HEK293T (cell line): Measurements from ENCODE around the gene CBL.

Source experiments
- BHLHE40 ChIP-seq: fragments of 450-650 bp; IDR thresholded peaks from 2 replicates; pipeline ENCODE4 v1.6.1; 2016; ENCODE audit warnings: mild to moderate bottlenecking, moderate library complexity, borderline replicate concordance
- CTBP1 ChIP-seq: fragments of 450-650 bp; IDR thresholded peaks from 2 replicates; pipeline ENCODE4 v1.6.1; 2016; ENCODE audit warnings: borderline replicate concordance
- ELF4 ChIP-seq: fragments of 450-650 bp; IDR thresholded peaks from 2 replicates; pipeline ENCODE4 v1.6.1; 2017; ENCODE audit warnings: antibody characterized with exemption
- FOXA1 ChIP-seq: fragments of 450-650 bp; IDR thresholded peaks from 2 replicates; pipeline ENCODE4 v1.6.1; 2016; ENCODE audit warnings: mild to moderate bottlenecking
- FOXM1 ChIP-seq: fragments of 450-650 bp; IDR thresholded peaks from 2 replicates; pipeline ENCODE4 v1.6.1; 2017; ENCODE audit warnings: mild to moderate bottlenecking, borderline replicate concordance
- NFRKB ChIP-seq: fragments of 450-650 bp; IDR thresholded peaks from 2 replicates; pipeline ENCODE4 v1.6.1; 2016; ENCODE audit warnings: mild to moderate bottlenecking, moderate library complexity
- PKNOX1 ChIP-seq: fragments of 450-650 bp; IDR thresholded peaks from 2 replicates; pipeline ENCODE4 v1.6.1; 2016
- SP1 ChIP-seq: fragments of 450-650 bp; IDR thresholded peaks from 2 replicates; pipeline ENCODE4 v1.6.1; 2017
- SUZ12 ChIP-seq: fragments of 450-650 bp; IDR thresholded peaks from 2 replicates; pipeline ENCODE4 v1.6.1; 2016; ENCODE audit warnings: mild to moderate bottlenecking
- TARDBP ChIP-seq: fragments of 450-650 bp; IDR thresholded peaks from 2 replicates; pipeline ENCODE4 v1.6.1; 2016

GRCh38 chr11:119254239-119254638 lies 48.1 kb downstream of the CBL start:
- no peak for TF ChIP-seq CTBP1
- no peak for TF ChIP-seq NFRKB
- no peak for TF ChIP-seq FOXA1
- TF ChIP-seq SUZ12, result no peak
- TF ChIP-seq FOXM1, result no peak
- TF ChIP-seq SP1, result no peak
- no peak for TF ChIP-seq BHLHE40
- no peak for TF ChIP-seq TARDBP
- no peak for TF ChIP-seq PKNOX1
- TF ChIP-seq ELF4, result no peak
